GM10248 (cell line): Measurements from ENCODE around the gene ZNF474.

Experiments used
- CTCF ChIA-PET: fragments of 300-600 bp; sonication (Branson Sonifier 250); formaldehyde crosslinking; extraction: SDS; loops from one replicate; lab custom pipeline; 2021; ENCODE audit warnings: antibody characterized with exemption; lab: Yijun Ruan, JAX
- POLR2A ChIA-PET: fragments of 350-650 bp; sonication (Branson Sonifier 250); formaldehyde crosslinking; extraction: SDS; loops from one replicate; lab custom pipeline; 2020; ENCODE audit warnings: antibody characterized with exemption; lab: Yijun Ruan, JAX
- DNase-seq: peaks from one replicate; pipeline ENCODE4 v3.0.0; 2012; ENCODE audit errors: extremely low spot score
- CTCF ChIP-seq: IDR thresholded peaks from 2 replicates; pipeline ENCODE4 v1.5.1; 2012; ENCODE audit warnings: mild to moderate bottlenecking, low read depth; ENCODE audit errors: extremely low read depth, missing control alignments, control extremely low read depth

The ZNF474 gene

DNA sequence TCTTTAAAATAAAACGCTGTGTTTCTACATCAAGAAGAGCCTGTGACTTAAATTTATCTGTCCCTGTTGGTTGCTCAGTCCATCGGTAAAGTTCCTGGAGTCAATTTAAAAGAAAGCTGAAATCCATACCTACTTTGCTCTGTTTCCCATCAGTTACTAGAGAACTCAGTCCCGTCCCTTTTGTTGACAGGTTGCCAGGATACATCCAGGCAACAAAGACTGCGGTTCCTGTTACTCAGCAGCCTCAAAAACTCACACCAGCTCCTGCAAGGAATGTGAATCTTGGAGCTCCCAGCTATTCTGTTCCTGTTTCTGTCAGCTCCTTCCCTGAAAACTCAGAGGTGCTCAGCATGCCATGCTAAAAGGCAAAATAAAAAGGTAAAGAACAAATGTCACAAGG is at the start of gene ZNF474:
TSS of gene ZNF474 (plus strand) at position 241 of the 400 bp plus-strand sequence. CDS start 22,445 bp downstream, outside the sequence.
- DNase-seq = no peak
- TF ChIP-seq CTCF = no peak
- ChIA-PET POLR2A (no interaction called here), CTCF (interaction anchor here (1.6 kb wide), 1 partner anchor 27 kb away, joined by 4 read pairs; no protein-coding TSS in a partner anchor)

- ChIA-PET CTCF (interaction anchor here (0.9 to 2.0 kb wide), 3 partner anchors 12 to 16 kb away, joined by 3 to 7 read pairs (median 3); no protein-coding TSS in a partner anchor), POLR2A (no interaction called here)
- TF ChIP-seq CTCF = no peak
- DNase-seq = no peak
These were observed 47.8 kb upstream of the ZNF474 start for GRCh38 chr5:122081541-122081940.

- DNase-seq = no peak
- POLR2A ChIA-PET = no interaction called here
- no peak for TF ChIP-seq CTCF
- CTCF ChIA-PET = no interaction called here
These were observed 45.8 kb upstream of the ZNF474 start for GRCh38 chr5:122083535-122083934.

- POLR2A ChIA-PET = no interaction called here
- no peak for DNase-seq
- CTCF ChIA-PET = interaction anchor here (0.9 kb wide), 2 partner anchors 10 to 17 kb away, joined by 3 to 4 read pairs; no protein-coding TSS in a partner anchor
- no peak for TF ChIP-seq CTCF
These were observed 44.3 kb upstream of the ZNF474 start for GRCh38 chr5:122085041-122085440.

DNA sequence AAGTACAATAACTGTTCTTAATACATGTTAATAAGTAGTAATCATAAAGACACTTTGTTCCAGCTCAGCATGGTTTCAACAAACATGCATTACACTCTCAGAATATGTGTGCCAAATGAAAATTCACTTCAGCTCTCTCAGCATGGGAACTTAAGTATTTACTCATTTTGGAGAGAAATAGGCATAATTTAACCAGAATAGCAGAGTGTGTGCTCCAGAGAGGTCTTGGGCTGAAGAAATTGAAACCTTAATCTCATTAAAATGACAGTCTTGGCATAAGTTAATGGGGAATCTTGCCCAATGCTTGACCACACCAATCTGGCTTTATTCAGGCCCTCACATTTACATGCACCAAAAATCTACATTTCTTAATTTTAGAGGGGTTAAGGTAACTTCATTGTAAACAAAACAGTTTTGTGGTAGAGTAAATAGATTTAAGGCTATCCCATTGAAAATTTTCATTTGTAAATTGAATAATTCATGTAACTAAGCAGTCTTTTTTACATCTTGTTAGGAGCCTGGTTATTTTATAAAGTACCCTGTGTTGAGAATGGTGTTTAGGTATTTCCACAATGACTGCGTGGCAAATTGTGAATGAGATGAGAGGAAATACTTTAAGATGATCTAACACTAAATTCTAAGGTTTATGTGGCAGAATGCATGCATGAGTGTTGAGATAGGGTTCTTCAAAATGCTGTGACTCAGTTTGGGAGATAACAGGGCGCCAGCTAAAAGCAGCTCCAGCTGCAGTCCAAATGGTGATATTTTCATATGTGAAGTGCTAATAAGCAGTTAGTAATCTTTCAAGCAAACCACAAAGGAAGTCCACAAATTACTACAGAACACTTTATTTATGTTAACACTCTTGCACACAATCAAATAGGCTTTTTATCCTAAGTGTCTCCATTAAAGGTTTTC is 40.0 kb upstream of the ZNF474 start:
- TF ChIP-seq CTCF = no peak
- ChIA-PET CTCF (interaction anchor here (1.1 kb wide), 1 partner anchor 13 kb away, joined by 3 read pairs; no protein-coding TSS in a partner anchor), POLR2A (no interaction called here)
- no peak for DNase-seq

DNA sequence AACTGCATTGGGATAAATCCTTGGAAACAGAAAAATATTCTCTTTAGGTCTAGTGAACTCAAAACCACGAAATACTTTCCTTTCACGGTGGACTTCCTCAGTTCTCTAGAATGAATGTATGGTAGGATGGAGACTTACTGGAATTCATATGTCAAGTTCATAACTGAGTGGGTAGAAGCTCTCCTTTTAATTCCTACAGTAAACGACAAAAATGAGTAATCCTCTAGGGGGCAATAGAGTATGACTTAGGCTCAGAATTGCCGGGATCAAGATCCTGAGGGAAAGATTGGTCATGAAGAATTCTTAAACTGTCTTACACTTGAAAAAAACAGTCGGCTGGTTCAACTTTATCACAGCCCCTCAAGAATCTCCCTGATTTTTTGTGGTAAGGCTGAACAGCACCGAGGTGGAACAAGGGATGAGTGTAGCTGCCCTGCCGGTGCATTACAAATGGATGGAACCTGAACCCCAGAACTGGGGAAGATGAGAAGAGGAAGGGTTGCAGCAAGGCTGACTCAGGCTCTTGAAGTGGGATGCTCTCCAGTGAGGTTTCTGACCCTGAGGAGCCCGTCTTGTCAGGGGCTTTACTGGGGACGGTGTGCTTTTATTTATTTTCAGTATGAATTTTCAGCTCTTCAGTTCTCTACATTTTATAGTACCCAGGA is 37.3 kb upstream of the ZNF474 start:
- TF ChIP-seq CTCF = no peak
- DNase-seq = no peak
- CTCF ChIA-PET = interaction anchor here (1.0 to 2.1 kb wide), 3 partner anchors 10 to 64 kb away, joined by 3 to 9 read pairs (median 3); no protein-coding TSS in a partner anchor
- POLR2A ChIA-PET = no interaction called here
